ENCODE measurements around the gene UCN. TPM values are rescaled to one million over a fixed set of nuclear protein-coding genes. Genes with fewer than 3 reads are reported as not detected.
"Not testable (repeated sequence)": the region's sequence is repeated elsewhere in the genome, so short reads cannot be mapped to it uniquely, and the experiment has no call there.

UCN gene
- total RNA-seq, 2 donors from 2014 or later, result 1.2 to 1.6 TPM

GRCh38 chr2:27319839-27320238, 11.6 kb upstream of the UCN start:
- not testable (repeated sequence) for ATAC-seq, DNase-seq
- intact Hi-C loops (cut with DNase I), result loop anchor here in 1 of 2 donors (5.0 kb wide), 1 partner anchor 47 kb away; no protein-coding TSS in a partner anchor

GRCh38 chr2:27316655-27317412, 8.6 kb upstream of the UCN start:
- ATAC-seq, result peak in 1 of 2 donors; percentile 6
- DNase-seq, result peak; percentile 26
- intact Hi-C loops (cut with DNase I), result no loop called here

- intact Hi-C loops (cut with DNase I), result no loop called here
- ATAC-seq, result no peak
- no peak for DNase-seq
Measured at GRCh38 chr2:27315122-27315521, 6.9 kb upstream of the UCN start.

- ATAC-seq, result no peak
- intact Hi-C loops (cut with DNase I), result no loop called here
Measured at GRCh38 chr2:27314709-27315108, 6.5 kb upstream of the UCN start.

GRCh38 chr2:27313882-27314645, 5.8 kb upstream of the UCN start:
- no peak for ATAC-seq
- intact Hi-C loops (cut with DNase I), result no loop called here
- DNase-seq, result no peak

More at GRCh38 chr2:27314709-27315108, 6.5 kb upstream of the UCN start:
- DNase-seq, result no peak

- DNase-seq (no peak), ATAC-seq (no peak)
- intact Hi-C loops (cut with DNase I), result no loop called here
Measured at GRCh38 chr2:27312152-27312551, 3.9 kb upstream of the UCN start.

GRCh38 chr2:27309651-27310050, 1.4 kb upstream of the UCN start:
- intact Hi-C loops (cut with DNase I), result no loop called here
- no peak for DNase-seq
- no peak for ATAC-seq

- ATAC-seq (peak in 1 of 2 donors; percentile 8), DNase-seq (peak; percentile 40)
- intact Hi-C loops (cut with DNase I), result no loop called here
Measured at GRCh38 chr2:27307545-27308358, 493 bp downstream of the UCN start.

- no peak for DNase-seq
Measured at GRCh38 chr2:27307287-27307544, 1.0 kb downstream of the UCN start.

GRCh38 chr2:27306573-27307286, 1.5 kb downstream of the UCN start:
- DNase-seq (peak; percentile 25), ATAC-seq (peak in 1 of 2 donors; percentile 4)
- intact Hi-C loops (cut with DNase I), result no loop called here

More at GRCh38 chr2:27307287-27307544, 1.0 kb downstream of the UCN start:
- ATAC-seq, result no peak
- intact Hi-C loops (cut with DNase I), result no loop called here

GRCh38 chr2:27306136-27306535, 2.1 kb downstream of the UCN start:
- intact Hi-C loops (cut with DNase I), result no loop called here
- DNase-seq (no peak), ATAC-seq (peak in 1 of 2 donors; percentile 1)

GRCh38 chr2:27305516-27305915, 2.7 kb downstream of the UCN start:
- DNase-seq, result no peak
- intact Hi-C loops (cut with DNase I), result no loop called here

GRCh38 chr2:27304488-27305240, 3.6 kb downstream of the UCN start:
- DNase-seq (no peak), ATAC-seq (no peak)
- intact Hi-C loops (cut with DNase I), result no loop called here

More at GRCh38 chr2:27305516-27305915, 2.7 kb downstream of the UCN start:
- ATAC-seq, result no peak

- intact Hi-C loops (cut with DNase I), result loop anchor here in 1 of 2 donors (2.0 kb wide), 1 partner anchor 53 kb away; no protein-coding TSS in a partner anchor
- ATAC-seq, result peak; percentile 53 to 65
Measured at GRCh38 chr2:27303093-27304025, 4.9 kb downstream of the UCN start.

GRCh38 chr2:27300606-27301005, 7.6 kb downstream of the UCN start:
- intact Hi-C loops (cut with DNase I); DNase-seq; ATAC-seq: not testable (repeated sequence)

More at GRCh38 chr2:27303093-27304025, 4.9 kb downstream of the UCN start:
- peak; percentile 40 for DNase-seq

- intact Hi-C loops (cut with DNase I), result loop anchor here in 1 of 2 donors (10.0 kb wide), 1 partner anchor 54 kb away; no protein-coding TSS in a partner anchor
- DNase-seq, result no peak
- no peak for ATAC-seq
Measured at GRCh38 chr2:27298391-27299080, 9.7 kb downstream of the UCN start.
